SK-N-SH (cell line): Measurements from ENCODE around the gene HBG1. TPM values are rescaled to one million over a fixed set of nuclear protein-coding genes. Genes with fewer than 3 reads are reported as not detected.

ENCODE experiments used
- CTCF ChIA-PET: fragments of 300-600, 350-600 bp; formaldehyde crosslinking; extraction: SDS; loops from one replicate; lab custom pipeline; 2021; lab: Yijun Ruan, JAX
- POLR2A ChIA-PET: fragments of 350-600 bp; sonication (Branson Sonifier 250); formaldehyde crosslinking; extraction: SDS; loops from one replicate; lab custom pipeline; 2020; ENCODE audit warnings: antibody characterized with exemption, inconsistent platforms; lab: Yijun Ruan, JAX
- DNase-seq: peaks from one replicate; pipeline ENCODE4 v3.0.0; 2012
- H2AFZ ChIP-seq: fragments of 200-600 bp; sonication (generic); 2 replicates; pipeline ENCODE4 v1.8.1; 2016; ENCODE audit warnings: antibody characterized with exemption, mild to moderate bottlenecking, low read depth
- H3F3A ChIP-seq: fragments of 200-600 bp; sonication (generic); replicated peaks from 2 replicates; pipeline ENCODE3; 2016; ENCODE audit warnings: antibody characterized with exemption, mild to moderate bottlenecking; ENCODE audit not compliant: insufficient read depth
- H3K27ac ChIP-seq, 2 experiments: fragments of 200-500 bp in 1 of 2; fragments of 200-600 bp in 1 of 2; sonication (Bioruptor generic) in 1 of 2; sonication (generic), shearing (Covaris generic) in 1 of 2; 2 replicates each; pipeline versions ENCODE4 v1.5.1 to v1.6.1; 2014 to 2016; ENCODE audit warnings: low read depth in 2 of 2, inconsistent platforms in 1 of 2, low read length in 1 of 2, mild to moderate bottlenecking in 1 of 2, mixed read lengths in 1 of 2
- H3K27me3 ChIP-seq: fragments of 200-600 bp; sonication (generic), shearing (Covaris generic); 2 replicates; pipeline ENCODE4 v1.6.1; 2016; ENCODE audit warnings: mixed run types; ENCODE audit not compliant: insufficient read depth
- H3K36me3 ChIP-seq, 2 experiments: fragments of 200-500 bp in 1 of 2; fragments of 200-600 bp in 1 of 2; sonication (Bioruptor generic) in 1 of 2; sonication (generic) in 1 of 2; replicated peaks in 1 of 2; 2 replicates each; pipeline versions ENCODE3 to v1.5.1; 2014 to 2016; ENCODE audit warnings: low read length in 1 of 2, mild to moderate bottlenecking in 1 of 2; ENCODE audit not compliant: insufficient read depth in 2 of 2, control insufficient read depth in 1 of 2
- H3K4me1 ChIP-seq, 2 experiments: fragments of 200-500 bp in 1 of 2; fragments of 200-600 bp in 1 of 2; sonication (Bioruptor generic) in 1 of 2; sonication (generic), shearing (Covaris generic) in 1 of 2; 2 replicates each; pipeline versions ENCODE4 v1.5.1 to v1.6.1; 2014 to 2016; ENCODE audit warnings: low read depth in 1 of 2, low read length in 1 of 2, mixed run types in 1 of 2; ENCODE audit not compliant: insufficient read depth in 2 of 2, control insufficient read depth in 1 of 2
- H3K4me2 ChIP-seq: fragments of 200-600 bp; sonication (generic), shearing (Covaris generic); 2 replicates; pipeline ENCODE4 v1.6.1; 2017; ENCODE audit warnings: mixed run types
- H3K4me3 ChIP-seq, 2 experiments: fragments of 200-500 bp in 1 of 2; fragments of 200-600 bp in 1 of 2; sonication (Bioruptor generic) in 1 of 2; sonication (generic), shearing (Covaris generic) in 1 of 2; 2 replicates each; pipeline versions ENCODE4 v1.5.1 to v1.8.1; 2014 to 2016; ENCODE audit warnings: low read depth in 2 of 2, inconsistent platforms in 1 of 2, low read length in 1 of 2, mild to moderate bottlenecking in 1 of 2, mixed read lengths in 1 of 2, moderate library complexity in 1 of 2
- H3K79me2 ChIP-seq: fragments of 200-600 bp; sonication (generic); 2 replicates; pipeline ENCODE4 v1.8.1; 2017; ENCODE audit warnings: mild to moderate bottlenecking; ENCODE audit not compliant: insufficient read depth
- H3K9ac ChIP-seq: fragments of 200-600 bp; sonication (generic); 2 replicates; pipeline ENCODE4 v1.6.1; 2017; ENCODE audit warnings: mixed run types
- H3K9me2 ChIP-seq: fragments of 200-600 bp; sonication (generic); 2 replicates; pipeline ENCODE4 v1.6.1; 2017; ENCODE audit warnings: mixed run types
- H3K9me3 ChIP-seq: fragments of 200-600 bp; sonication (generic); 2 replicates; pipeline ENCODE4 v1.6.1; 2017; ENCODE audit warnings: mixed run types, mild to moderate bottlenecking, moderate library complexity
- H4K20me1 ChIP-seq: fragments of 200-600 bp; sonication (generic); 2 replicates; pipeline ENCODE4 v1.6.1; 2017; ENCODE audit warnings: mild to moderate bottlenecking, mixed run types; ENCODE audit not compliant: insufficient read depth
- CHD2 ChIP-seq: fragments of 150-350 bp; IDR thresholded peaks from 2 replicates; pipeline ENCODE4 v1.6.1; 2018; ENCODE audit warnings: low read length; ENCODE audit not compliant: partially characterized antibody
- FOSL2 ChIP-seq: IDR thresholded peaks from 2 replicates; pipeline ENCODE4 v1.4.0; 2012; ENCODE audit warnings: low read depth, mild to moderate bottlenecking, moderate library complexity, borderline replicate concordance
- FOXM1 ChIP-seq: IDR thresholded peaks from 2 replicates; pipeline ENCODE4 v1.4.0; 2012; ENCODE audit warnings: low read depth, mild to moderate bottlenecking
- GATA2 ChIP-seq: sonication (generic); formaldehyde crosslinking; IDR thresholded peaks from 2 replicates; pipeline ENCODE4 v1.5.0; 2020; ENCODE audit warnings: mild to moderate bottlenecking, missing genetic modification reagents
- POLR2AphosphoS5 ChIP-seq: IDR thresholded peaks from 2 replicates; pipeline ENCODE4 v1.6.1; 2012; ENCODE audit warnings: low read depth, low read length
- RAD21 ChIP-seq: IDR thresholded peaks from 2 replicates; pipeline ENCODE4 v1.6.1; 2012; ENCODE audit warnings: mild to moderate bottlenecking, low read length
- RFX5 ChIP-seq: IDR thresholded peaks from 2 replicates; pipeline ENCODE4 v1.6.1; 2012; ENCODE audit warnings: mild to moderate bottlenecking, improper control_type of control experiment, low read length
- RXRA ChIP-seq: IDR thresholded peaks from 2 replicates; pipeline ENCODE4 v1.4.0; 2012; ENCODE audit warnings: low read depth, mild to moderate bottlenecking, borderline replicate concordance
- SIN3A ChIP-seq: IDR thresholded peaks from 2 replicates; pipeline ENCODE4 v1.6.1; 2012; ENCODE audit warnings: low read depth, mild to moderate bottlenecking, low read length, moderate library complexity, borderline replicate concordance
- SMC3 ChIP-seq: IDR thresholded peaks from 2 replicates; pipeline ENCODE4 v1.6.1; 2012; ENCODE audit warnings: low read depth, low read length, improper control_type of control experiment
- TAF1 ChIP-seq: IDR thresholded peaks from 2 replicates; pipeline ENCODE4 v1.6.1; 2012; ENCODE audit warnings: low read depth, mild to moderate bottlenecking, low read length, moderate library complexity, borderline replicate concordance
- TCF12 ChIP-seq: IDR thresholded peaks from 2 replicates; pipeline ENCODE4 v1.4.0; 2012
- YY1 ChIP-seq: IDR thresholded peaks from 2 replicates; pipeline ENCODE4 v1.4.0; 2012; ENCODE audit warnings: low read depth, mild to moderate bottlenecking
- WGBS: methylation state at CpG from one replicate; pipeline ENCODE4 v1.1.6; 2017; ENCODE audit warnings: low lambda C conversion rate; 5-methylcytosine and 5-hydroxymethylcytosine counted together
- polyA plus RNA-seq, 3 experiments: library from polyadenylated mRNA; depleted of rRNA; stranded (reverse); fragments of >200 nt; gene quantifications; 2 replicates each; pipeline ENCODE4 v1.2.3, GENCODE V29; 2012
- TF ChIP-seq, protein P1 (sequence below): IDR thresholded peaks from 2 replicates; pipeline ENCODE4 v1.4.0; 2012; ENCODE audit warnings: low read depth
- TF ChIP-seq, protein P2 (sequence below): fragments of 200-600 bp; sonication (generic); IDR thresholded peaks from 2 replicates; pipeline ENCODE4 v1.6.1; 2017; ENCODE audit warnings: antibody characterized with exemption, mild to moderate bottlenecking, moderate library complexity
- TF ChIP-seq, protein P3 (sequence below): fragments of 150-350 bp; IDR thresholded peaks from 2 replicates; pipeline ENCODE4 v1.6.1; 2016; ENCODE audit warnings: mild to moderate bottlenecking, low read depth, low read length
- TF ChIP-seq, protein P4 (sequence below): IDR thresholded peaks from 2 replicates; pipeline ENCODE4 v1.4.0; 2012; ENCODE audit warnings: low read depth, borderline replicate concordance

Gene HBG1
- polyA plus RNA-seq, 1 of the 3 experiments (the other 2 are of a cell fraction), result not detected

DNA sequence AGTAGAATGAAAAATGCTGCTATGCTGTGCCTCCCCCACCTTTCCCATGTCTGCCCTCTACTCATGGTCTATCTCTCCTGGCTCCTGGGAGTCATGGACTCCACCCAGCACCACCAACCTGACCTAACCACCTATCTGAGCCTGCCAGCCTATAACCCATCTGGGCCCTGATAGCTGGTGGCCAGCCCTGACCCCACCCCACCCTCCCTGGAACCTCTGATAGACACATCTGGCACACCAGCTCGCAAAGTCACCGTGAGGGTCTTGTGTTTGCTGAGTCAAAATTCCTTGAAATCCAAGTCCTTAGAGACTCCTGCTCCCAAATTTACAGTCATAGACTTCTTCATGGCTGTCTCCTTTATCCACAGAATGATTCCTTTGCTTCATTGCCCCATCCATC is 35.0 kb upstream of the HBG1 start:
- Histone ChIP-seq H4K20me1 (no peaks in the 10 kb centered on the region), H3K4me1 (no peaks in the 10 kb centered on the region), H3K9ac (no peak overlapping the region), H3K9me3 (no peaks in the 10 kb centered on the region), H3F3A (no peaks in the 10 kb centered on the region), H3K9me2 (no peaks in the 10 kb centered on the region), H2AFZ (no peak overlapping the region), H3K27ac (no peak overlapping the region), H3K79me2 (no peaks in the 10 kb centered on the region), H3K4me3 (no peak overlapping the region), H3K27me3 (no peaks in the 10 kb centered on the region)
- ChIA-PET CTCF (no interaction called here), POLR2A (no interaction called here)
- WGBS, result 6% methylated on average over 2 of the region's 2 CpGs
- no peak for DNase-seq
- no peak for TF ChIP-seq RAD21
- TF ChIP-seq, protein P1, sequence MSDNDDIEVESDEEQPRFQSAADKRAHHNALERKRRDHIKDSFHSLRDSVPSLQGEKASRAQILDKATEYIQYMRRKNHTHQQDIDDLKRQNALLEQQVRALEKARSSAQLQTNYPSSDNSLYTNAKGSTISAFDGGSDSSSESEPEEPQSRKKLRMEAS, result no peak
- no peak for TF ChIP-seq SMC3
- TF ChIP-seq FOSL2, result no peak
- TF ChIP-seq, protein P2, sequence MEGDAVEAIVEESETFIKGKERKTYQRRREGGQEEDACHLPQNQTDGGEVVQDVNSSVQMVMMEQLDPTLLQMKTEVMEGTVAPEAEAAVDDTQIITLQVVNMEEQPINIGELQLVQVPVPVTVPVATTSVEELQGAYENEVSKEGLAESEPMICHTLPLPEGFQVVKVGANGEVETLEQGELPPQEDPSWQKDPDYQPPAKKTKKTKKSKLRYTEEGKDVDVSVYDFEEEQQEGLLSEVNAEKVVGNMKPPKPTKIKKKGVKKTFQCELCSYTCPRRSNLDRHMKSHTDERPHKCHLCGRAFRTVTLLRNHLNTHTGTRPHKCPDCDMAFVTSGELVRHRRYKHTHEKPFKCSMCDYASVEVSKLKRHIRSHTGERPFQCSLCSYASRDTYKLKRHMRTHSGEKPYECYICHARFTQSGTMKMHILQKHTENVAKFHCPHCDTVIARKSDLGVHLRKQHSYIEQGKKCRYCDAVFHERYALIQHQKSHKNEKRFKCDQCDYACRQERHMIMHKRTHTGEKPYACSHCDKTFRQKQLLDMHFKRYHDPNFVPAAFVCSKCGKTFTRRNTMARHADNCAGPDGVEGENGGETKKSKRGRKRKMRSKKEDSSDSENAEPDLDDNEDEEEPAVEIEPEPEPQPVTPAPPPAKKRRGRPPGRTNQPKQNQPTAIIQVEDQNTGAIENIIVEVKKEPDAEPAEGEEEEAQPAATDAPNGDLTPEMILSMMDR, result no peak
- no peak for TF ChIP-seq YY1
- TF ChIP-seq, protein P3, sequence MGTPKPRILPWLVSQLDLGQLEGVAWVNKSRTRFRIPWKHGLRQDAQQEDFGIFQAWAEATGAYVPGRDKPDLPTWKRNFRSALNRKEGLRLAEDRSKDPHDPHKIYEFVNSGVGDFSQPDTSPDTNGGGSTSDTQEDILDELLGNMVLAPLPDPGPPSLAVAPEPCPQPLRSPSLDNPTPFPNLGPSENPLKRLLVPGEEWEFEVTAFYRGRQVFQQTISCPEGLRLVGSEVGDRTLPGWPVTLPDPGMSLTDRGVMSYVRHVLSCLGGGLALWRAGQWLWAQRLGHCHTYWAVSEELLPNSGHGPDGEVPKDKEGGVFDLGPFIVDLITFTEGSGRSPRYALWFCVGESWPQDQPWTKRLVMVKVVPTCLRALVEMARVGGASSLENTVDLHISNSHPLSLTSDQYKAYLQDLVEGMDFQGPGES, result no peak
- no peak for TF ChIP-seq FOXM1
- TF ChIP-seq, protein P4, sequence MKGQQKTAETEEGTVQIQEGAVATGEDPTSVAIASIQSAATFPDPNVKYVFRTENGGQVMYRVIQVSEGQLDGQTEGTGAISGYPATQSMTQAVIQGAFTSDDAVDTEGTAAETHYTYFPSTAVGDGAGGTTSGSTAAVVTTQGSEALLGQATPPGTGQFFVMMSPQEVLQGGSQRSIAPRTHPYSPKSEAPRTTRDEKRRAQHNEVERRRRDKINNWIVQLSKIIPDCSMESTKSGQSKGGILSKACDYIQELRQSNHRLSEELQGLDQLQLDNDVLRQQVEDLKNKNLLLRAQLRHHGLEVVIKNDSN, result no peak
- TF ChIP-seq, all 33 proteins: peak for 0
- Histone ChIP-seq H3K36me3 (no peaks in the 10 kb centered on the region), H3K4me2 (no peak overlapping the region)

DNA sequence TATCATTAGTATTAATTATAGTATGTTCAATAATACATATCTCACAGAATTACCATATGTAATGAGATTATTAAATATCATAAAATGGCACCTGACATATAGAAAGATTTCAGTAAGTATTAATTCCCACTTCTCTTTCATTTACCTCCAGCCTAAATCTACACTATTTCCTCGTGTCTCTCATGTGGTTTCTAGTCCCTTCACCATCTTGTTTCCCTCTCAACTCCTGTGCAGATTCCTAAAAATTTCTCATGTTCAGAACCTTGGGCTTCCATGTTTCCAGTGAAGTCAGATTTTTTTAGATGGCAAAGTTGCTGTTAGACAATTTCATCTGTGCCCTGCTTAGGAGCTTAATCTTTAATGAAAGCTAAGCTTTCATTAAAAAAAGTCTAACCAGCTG is 34.2 kb upstream of the HBG1 start:
- Histone ChIP-seq H3K36me3 (no peaks in the 10 kb centered on the region), H2AFZ (no peak overlapping the region), H3K9me2 (no peaks in the 10 kb centered on the region), H3K79me2 (no peaks in the 10 kb centered on the region), H3K4me3 (no peak overlapping the region), H3F3A (no peaks in the 10 kb centered on the region), H3K4me1 (no peaks in the 10 kb centered on the region), H3K9me3 (no peaks in the 10 kb centered on the region), H3K9ac (no peak overlapping the region), H3K27ac (no peak overlapping the region)
- POLR2A ChIA-PET, result no interaction called here
- DNase-seq, result no peak
- TF ChIP-seq RFX5 (no peak), YY1 (no peak), GATA2 (no peak), TCF12 (no peak), POLR2AphosphoS5 (no peak), CHD2 (no peak), SIN3A (no peak), TAF1 (no peak), RXRA (no peak)
- TF ChIP-seq, protein P3, result no peak
- TF ChIP-seq, protein P2, result no peak
- TF ChIP-seq, all 33 proteins: peak for 0
- no peak overlapping the region for H3K4me2 ChIP-seq
- H3K27me3 ChIP-seq, result no peaks in the 10 kb centered on the region
- WGBS, result 7% methylated on average over 1 of the region's 1 CpG
- CTCF ChIA-PET, result no interaction called here
- H4K20me1 ChIP-seq, result no peaks in the 10 kb centered on the region
